RPMI8226 (cell line): ENCODE measurements around the gene DKKL1.

ENCODE experiments used
- DNase-seq: peaks from one replicate; pipeline ENCODE4 v3.0.0-alpha.2; 2015

DKKL1 gene

GRCh38 chr19:49400029-49400428 lies 36.4 kb downstream of the DKKL1 start:
- no peak for DNase-seq

DNA sequence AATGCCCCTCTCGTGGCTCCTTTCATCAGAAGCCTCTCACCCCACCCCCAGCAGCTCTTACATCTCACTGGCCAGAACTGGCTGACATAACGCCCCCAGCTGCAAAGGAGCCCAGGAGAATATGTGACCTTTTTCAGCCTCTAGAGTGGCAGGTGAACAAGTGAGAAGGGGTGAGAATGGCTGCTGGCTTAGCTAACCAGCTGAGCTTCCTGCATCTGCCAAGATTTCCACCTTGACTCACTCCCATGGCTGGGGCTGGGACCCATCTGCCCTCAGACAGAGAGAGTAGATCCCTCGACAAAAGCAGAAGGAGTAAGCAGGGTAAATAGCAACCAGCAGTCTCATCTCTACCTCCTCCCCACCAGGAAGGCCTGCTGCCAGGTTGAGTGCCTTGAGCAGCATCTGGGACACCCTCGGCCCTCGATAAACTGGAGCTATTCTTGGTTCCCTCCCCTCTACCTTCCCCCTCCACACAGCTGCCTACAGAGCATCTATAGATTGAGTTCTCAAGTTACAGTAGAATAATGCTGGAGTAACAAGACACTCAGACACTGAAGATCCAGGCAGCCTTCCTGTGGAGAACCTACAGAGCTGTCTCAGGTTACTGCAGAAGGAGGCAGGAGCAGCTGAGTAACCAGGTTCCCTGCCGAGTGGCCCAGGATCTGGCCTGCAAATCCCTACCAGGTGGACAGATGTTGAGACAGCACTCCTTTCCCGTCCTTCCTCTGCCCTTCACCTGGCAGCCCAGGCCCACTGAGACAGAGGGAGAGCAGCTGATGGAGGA lies 39.9 kb downstream of the DKKL1 start:
- no peak for DNase-seq

DNA sequence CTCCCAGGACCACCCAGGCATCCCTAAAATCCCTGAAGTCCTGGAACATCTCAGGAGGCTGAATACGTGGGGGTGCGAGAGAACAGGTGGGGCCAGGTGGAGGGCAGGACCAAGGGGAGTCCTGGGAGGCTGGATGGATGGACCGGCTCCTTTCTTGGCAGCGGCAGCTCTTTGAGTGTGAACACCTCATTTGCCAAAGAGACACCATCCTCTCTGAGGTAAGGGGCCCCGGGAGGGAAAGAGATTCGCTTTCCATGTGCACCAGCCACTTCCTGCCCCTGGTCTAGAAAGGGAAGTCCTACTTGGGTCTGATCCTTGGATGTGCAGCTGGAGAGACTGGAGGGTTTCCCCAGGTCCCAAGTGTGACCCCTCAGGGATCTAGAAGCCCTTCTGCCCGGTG lies 43.4 kb downstream of the DKKL1 start:
- no peak for DNase-seq

DNA sequence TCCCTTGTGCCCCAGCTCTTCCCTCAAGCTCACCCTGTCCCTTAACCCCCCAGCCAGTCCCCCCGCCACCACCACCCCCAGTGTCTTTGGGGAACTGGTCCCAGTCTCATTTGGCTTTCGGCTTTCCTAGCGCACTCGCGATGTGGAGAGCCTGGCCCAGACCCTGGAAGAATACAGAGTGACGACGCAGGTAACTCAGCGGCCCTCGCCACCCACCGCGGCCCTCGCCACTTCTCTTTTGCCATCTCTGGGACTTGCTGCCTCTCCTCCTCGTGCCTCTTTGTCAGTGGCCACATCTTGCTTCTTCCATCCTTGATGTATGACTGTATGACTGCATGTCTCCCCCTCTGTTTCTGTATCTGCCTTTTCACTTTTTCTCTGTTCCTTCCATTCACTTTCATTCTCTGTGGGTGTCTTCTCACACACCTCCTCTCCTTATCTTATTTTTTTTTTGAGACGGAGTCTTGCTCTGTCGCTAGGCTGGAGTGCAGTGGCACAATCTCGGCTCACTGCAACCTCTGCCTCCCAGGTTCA lies 43.9 kb downstream of the DKKL1 start:
- no peak for DNase-seq

- no peak for DNase-seq
These were observed 45.3 kb downstream of the DKKL1 start for GRCh38 chr19:49408816-49409440.

- DNase-seq: peak; percentile 63
These were observed 45.9 kb downstream of the DKKL1 start for GRCh38 chr19:49409441-49410029.

GRCh38 chr19:49411681-49412326 lies 48.1 kb downstream of the DKKL1 start:
- DNase-seq: no peak

DNA sequence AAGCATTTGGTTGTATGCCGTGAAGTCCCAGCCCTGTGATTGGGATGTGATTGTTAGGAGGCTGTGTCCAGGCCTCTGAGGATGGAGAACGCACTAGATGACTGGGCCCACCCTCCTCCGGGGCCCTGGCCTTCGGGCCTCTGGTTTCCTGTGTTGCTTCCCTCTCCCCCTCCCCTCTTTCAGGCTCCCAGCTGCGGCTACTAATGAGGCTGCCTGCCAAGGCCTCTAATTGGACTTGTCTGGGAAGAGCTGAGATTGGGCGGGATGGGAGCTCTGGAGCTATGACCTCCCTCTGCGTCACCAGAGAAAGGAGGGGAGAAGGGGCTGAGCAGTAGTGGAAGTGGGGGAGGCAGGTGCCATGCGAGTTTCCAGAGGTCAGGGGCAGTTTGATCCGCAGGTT lies 49.7 kb downstream of the DKKL1 start:
- DNase-seq: no peak

DNA sequence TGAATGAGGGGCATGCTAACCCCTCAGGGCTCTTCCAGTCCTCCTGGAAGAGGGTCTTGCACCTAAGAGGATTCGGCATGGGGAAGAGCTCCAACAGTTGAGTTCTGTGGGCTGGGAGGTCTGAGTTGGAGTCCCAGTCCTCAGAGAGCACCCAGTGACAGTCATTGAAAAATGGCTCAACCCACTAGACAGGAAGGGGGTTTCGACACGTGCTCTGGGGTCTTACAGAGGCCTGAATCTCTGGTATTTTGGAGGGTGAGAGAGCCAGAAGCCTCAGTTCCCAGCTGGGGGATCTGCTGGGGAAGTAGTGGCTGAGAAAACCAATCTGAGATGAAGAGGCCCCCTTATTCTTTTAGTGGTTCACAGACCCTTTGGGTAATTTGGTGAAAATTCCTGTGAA lies 50.6 kb downstream of the DKKL1 start:
- DNase-seq: no peak

DNA sequence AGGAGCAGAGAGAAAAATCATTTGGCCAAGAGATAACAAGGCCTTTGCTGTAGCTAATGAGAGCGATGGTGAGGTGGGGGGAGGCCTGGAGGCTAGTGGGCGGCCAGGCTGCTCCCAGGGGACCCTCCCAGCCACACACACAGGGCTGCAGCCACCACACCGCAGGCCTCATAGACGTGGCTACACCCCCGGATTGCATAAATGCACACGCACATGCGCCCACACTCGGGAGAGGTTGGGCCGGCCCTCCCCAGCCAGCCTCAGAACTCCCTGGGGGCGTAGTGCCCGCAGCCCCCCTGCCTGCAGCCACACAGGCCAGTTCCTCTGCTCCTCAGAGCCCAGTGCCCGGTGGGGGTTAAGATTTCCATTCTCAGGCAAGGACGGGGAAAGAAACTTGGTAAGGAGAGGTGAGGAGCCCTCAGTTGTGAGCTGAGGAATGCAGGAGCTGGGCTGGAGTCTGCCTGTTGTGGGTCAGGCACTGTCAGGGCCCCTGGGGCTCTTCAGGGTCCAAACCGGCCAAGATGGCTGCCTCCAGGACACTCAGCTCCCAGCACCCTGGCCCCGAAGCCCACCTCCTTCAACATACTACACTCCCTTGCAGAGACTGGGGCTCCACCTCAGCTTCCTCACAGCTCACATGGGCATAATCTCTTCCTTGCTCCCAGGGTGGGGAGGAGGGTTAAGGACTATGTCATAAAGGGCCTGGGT lies 51.6 kb downstream of the DKKL1 start:
- no peak for DNase-seq

DNA sequence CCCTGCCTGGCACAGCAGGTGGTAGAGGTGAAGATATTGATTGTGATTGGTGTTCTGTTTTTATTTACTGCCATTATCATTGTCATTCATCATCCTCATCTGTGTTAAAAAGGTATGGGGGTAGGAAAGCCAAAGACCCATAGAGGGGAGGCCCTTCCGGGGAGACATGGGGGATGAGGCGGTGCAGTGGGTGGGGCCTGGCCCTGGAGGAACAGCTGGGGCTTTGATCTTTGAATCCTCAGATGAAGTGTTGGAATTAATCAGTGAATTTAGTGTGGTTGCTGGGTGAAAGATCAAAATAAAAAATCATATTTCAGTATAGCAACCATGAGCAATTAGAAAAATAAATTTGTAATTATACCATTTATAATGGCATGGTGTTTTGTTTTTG lies 52.1 kb downstream of the DKKL1 start:
- no peak for DNase-seq

DNA sequence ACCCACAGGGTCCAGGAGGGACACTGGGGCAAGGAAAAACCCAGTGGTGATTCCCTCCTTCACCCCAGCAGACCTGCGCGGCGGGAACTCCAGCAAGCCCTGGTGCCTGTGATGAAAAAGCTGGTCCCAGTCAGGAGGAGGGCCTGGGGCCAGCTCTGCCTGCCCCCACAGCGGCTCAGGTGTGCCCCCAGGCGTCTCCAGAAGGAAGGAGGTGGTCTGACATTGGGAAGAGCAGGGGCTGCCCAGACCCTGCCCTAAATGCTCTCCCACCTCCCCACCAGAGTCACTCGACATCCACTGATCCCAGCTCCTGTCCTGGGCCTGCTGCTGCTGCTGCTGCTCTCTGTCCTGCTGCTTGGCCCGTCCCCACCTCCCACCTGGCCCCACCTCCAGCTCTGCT lies 53.4 kb downstream of the DKKL1 start:
- DNase-seq: no peak

DNA sequence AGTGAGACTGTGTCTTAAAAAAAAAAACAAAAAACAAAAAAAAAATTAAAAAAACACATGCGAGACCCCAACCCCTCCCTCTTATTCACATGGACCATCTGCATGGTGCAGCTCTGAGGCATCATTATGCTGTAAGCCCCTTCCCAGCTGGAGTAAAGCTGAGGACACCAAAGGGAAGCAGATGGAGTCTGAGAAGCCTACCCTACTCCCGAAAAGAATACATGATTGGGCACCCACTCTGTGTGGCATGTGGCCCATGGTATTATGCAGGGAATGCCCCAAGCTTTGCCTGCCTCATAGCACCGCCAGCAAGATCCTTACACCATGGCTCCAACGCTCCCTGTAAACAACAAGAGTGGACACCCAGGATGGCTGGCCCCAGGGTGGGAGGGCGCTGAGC lies 54.8 kb downstream of the DKKL1 start:
- DNase-seq: no peak

DNA sequence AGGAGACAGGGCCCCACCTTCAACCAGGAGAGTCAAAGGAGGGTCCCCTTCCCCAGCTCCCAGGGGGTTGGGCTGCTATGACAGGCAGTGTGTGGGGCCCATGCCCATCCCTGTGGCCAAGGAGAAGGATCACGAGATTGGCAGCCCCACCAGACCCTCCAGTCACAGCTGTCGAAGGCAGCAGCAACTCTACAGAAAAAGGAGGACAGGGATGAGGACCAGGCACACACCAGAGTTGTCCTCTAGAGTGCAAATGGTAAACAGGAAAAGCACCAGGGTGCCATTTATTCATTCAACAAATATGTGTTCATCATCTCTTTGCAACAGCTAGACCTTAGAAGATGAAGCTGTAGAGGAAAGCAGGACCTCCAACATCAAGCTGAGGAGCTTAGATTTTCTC lies 55.5 kb downstream of the DKKL1 start:
- DNase-seq: no peak

GRCh38 chr19:49420227-49420626 lies 56.5 kb downstream of the DKKL1 start:
- no peak for DNase-seq

- peak; percentile 68 for DNase-seq
These were observed 57.6 kb downstream of the DKKL1 start for GRCh38 chr19:49421039-49421877.

- no peak for DNase-seq
These were observed 58.2 kb downstream of the DKKL1 start for GRCh38 chr19:49421878-49422202.

DNA sequence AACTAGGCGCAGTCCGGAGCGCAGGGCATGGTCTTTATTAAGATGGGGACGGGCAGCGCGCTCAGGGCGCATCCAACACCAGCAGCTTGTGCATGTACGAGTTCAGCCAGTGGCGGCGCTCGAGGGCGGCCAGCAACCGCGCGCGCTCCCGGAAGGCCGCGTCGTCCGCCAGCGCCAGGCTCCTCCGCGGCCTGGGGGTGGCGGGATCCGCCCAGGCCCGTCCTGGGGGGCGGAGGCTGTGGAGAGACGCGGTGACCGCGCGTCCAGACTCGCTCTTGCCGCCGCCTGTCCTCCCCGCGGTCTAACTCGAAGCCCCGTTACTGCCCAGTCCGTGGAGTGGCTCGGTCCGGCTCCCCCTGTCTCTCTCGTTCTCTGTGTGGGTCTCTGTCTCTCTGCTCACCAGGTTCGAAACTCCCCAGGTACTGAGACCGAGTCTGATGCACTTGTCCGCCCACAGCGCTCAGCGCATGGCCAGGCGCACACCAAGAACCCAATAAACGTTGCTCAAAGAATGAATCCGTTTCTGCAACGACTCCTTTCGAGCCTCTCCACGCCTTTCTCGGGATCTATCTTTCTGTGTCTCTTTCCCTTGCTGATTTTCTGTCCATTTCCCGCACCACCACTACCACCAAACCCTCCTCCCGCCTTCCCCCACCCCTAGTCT lies 58.9 kb downstream of the DKKL1 start:
- DNase-seq: peak; percentile 68

DNA sequence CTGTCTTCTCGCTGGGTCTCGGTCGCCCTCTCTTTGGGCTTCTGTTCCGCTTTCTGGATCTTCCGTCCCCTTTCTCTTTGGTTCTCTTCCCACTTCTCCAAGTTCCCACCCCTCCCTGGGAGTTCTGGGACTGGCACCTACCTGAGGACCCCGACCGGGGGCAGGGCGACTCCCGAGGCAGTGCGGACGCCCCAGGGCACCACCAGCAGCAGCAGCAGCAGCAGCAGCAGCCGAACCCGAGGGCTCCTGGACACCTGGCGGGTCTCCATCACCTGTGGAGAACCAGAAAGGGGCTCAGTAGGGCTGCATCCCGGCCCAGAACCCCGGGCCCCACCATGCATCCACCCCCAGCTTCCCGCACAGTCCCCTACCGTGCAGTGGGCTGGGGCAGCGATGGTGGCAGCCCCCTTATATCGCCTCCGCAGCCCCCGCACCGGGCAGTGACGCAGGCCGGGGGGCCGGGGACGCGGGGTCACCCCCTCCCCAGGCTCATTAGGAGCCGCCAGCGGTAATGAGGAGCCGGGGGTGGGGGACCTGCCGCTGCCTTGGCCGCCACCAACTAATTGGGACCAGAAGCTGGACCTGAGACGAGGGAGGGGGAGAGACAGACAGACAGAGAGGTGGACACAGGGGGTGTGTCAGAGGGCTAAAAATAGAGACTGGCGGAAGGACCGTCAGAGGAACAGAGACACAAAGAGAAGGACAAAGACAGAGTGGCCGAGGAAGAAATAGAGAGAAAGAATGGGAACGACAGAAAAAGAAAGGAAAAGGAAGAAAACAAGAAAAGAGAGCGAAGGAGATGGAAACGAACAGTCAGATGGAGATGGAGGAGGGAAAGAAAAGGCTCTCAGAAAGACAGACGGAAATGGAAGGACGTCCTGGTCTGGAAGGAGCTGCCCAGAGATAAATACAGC lies 59.7 kb downstream of the DKKL1 start, which contains the start of gene PTH2:
Gene PTH2 (minus strand): TSS at position 371 of the 914 bp plus-strand sequence. CDS start 102 bp downstream, at position 269.
- DNase-seq: no peak

GRCh38 chr19:49423985-49424303 lies 60.3 kb downstream of the DKKL1 start:
- DNase-seq: no peak
